ENCODE measurements around the gene AK5. TPM values are rescaled to one million over a fixed set of nuclear protein-coding genes. Genes with fewer than 3 reads are reported as not detected.

Gene AK5
- total RNA-seq, 1 donor from 2014 or later: not detected

DNA sequence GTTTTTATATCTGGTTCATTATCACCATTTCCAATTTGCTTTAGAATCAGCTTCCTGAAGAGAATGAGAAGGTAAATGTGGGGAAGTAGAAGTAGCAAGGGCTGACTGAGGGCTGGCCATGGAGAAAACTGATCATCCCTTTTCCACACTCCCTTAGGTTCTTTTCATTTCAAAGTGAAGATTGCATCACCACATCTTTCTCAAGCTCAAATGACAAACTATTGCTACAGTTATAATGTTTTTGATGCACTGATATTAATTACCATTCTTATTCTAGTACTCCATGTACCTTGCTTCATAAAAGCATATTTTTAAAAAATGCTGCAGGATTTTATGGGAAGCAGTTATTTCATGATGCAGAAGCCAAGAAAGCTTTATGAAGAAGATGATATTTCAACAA is 7.9 kb upstream of the AK5 start:
- no peak for DNase-seq (ENCODE audit: low spot score)
- Mint-ChIP-seq H3K36me3 (ENCODE audit: low read depth) (no peaks in the 10 kb centered on the region), H3K9me3 (no peaks in the 10 kb centered on the region), H3K4me1 (ENCODE audit: low read depth) (no peaks in the 10 kb centered on the region), H3K27me3 (ENCODE audit: insufficient read depth) (no peaks in the 10 kb centered on the region), H3K4me3 (no peak overlapping the region), H3K27ac (no peak overlapping the region)
- intact Hi-C loops (cut with micrococcal nuclease): no loop called here

DNA sequence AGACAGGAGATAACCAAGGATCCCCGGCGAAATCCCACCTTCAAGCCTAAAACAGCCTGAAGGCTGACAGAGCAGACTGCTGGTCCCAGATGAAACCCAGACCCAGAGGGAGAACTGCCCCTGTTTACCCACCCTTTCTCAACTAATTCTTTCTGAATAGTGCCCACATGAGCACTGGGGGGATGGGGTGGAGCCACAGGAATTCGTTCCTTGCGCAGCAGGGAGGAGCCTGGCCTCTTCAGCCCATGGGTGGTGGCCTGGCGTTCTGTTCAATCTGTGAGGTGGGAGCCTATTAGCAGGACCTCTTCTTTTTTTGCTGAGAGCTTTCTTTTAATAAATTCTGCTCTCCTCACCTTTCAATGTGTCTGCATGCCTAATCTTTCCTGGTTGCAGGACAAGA is 6.6 kb upstream of the AK5 start:
- no peak for DNase-seq (ENCODE audit: low spot score)
- peaks cover 5% of the 10 kb centered on the region for H3K4me1 Mint-ChIP-seq (ENCODE audit: low read depth)
- no peaks in the 10 kb centered on the region for H3K9me3 Mint-ChIP-seq
- H3K4me3 Mint-ChIP-seq: no peak overlapping the region
- intact Hi-C loops (cut with micrococcal nuclease): no loop called here
- no peaks in the 10 kb centered on the region for H3K36me3 Mint-ChIP-seq (ENCODE audit: low read depth)
- no peaks in the 10 kb centered on the region for H3K27me3 Mint-ChIP-seq (ENCODE audit: insufficient read depth)
- no peak overlapping the region for H3K27ac Mint-ChIP-seq

DNA sequence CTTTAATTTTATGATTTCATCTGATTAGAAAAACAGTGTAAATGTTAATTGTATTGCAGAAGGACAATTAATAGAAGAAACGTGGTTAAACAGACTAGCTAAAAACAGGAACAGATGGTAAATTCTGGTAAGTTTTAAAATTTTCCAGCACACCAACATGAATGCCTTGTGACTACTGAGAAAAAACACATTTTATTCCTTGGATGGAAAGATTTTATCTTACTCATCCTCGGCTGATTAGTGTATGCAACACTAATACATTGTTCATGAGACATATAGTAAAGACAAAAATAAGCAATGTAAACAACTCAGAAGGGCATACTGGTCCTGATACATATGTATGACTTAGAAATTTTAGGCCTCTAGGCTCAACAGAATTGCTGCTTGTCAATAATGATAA is 4.9 kb upstream of the AK5 start:
- intact Hi-C loops (cut with micrococcal nuclease): no loop called here
- no peak overlapping the region for H3K27ac Mint-ChIP-seq
- H3K4me1 Mint-ChIP-seq (ENCODE audit: low read depth): peaks cover 17% of the 10 kb centered on the region
- DNase-seq (ENCODE audit: low spot score): no peak
- no peaks in the 10 kb centered on the region for H3K9me3 Mint-ChIP-seq
- H3K27me3 Mint-ChIP-seq (ENCODE audit: insufficient read depth): peaks cover 10% of the 10 kb centered on the region
- no peaks in the 10 kb centered on the region for H3K36me3 Mint-ChIP-seq (ENCODE audit: low read depth)
- H3K4me3 Mint-ChIP-seq: no peak overlapping the region

DNA sequence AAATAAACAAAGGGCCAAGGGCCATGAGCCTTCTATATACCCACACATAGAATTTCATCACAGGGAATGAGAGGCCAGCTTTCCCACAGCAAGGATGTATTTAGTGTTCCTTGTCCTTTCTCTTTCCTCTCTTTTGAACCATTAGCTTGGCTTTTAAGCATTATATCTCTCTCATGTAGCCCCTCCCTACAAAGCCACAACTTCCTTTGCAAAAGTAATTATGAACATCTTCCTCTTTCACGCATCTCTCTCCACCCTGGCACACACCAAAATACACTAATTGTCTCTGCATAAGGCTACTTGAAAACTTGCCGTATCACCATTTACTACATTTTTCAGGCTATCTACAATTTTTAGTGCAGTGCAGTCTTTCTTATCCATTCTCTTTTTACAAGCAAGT is 1.9 kb upstream of the AK5 start:
- intact Hi-C loops (cut with micrococcal nuclease): no loop called here
- H3K4me1 Mint-ChIP-seq (ENCODE audit: low read depth): peaks cover 28% of the 10 kb centered on the region

DNA sequence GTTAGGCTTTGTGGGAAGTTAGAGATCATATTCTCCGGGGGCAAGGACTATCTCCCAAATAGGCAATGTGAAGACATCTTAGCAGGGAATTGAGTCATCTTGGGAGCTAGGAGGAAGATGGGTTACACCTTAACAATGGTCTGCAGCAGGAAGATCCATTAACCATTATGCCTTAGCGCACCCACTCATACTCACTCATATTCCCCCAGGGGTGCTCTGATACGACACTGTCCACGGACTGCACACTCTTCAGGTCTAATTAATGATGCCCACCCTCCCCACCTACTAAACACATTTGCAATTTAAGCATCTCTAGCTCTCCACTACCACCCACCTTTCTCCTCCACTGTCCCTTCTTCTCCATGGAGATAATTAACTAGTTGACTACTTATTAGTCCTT is 857 bp upstream of the AK5 start:
- Mint-ChIP-seq H3K9me3 (no peaks in the 10 kb centered on the region), H3K27me3 (ENCODE audit: insufficient read depth) (peaks cover 20% of the 10 kb centered on the region), H3K4me1 (ENCODE audit: low read depth) (peaks cover 28% of the 10 kb centered on the region), H3K27ac (no peak overlapping the region), H3K4me3 (peak overlapping the region; percentile 63), H3K36me3 (ENCODE audit: low read depth) (no peaks in the 10 kb centered on the region)
- intact Hi-C loops (cut with micrococcal nuclease): no loop called here
- no peak for DNase-seq (ENCODE audit: low spot score)

More for the DNA sequence above, 1.9 kb upstream of the AK5 start:
- no peak overlapping the region for H3K27ac Mint-ChIP-seq
- no peak for DNase-seq (ENCODE audit: low spot score)
- H3K36me3 Mint-ChIP-seq (ENCODE audit: low read depth): no peaks in the 10 kb centered on the region
- no peak overlapping the region for H3K4me3 Mint-ChIP-seq
- H3K27me3 Mint-ChIP-seq (ENCODE audit: insufficient read depth): peaks cover 20% of the 10 kb centered on the region
- no peaks in the 10 kb centered on the region for H3K9me3 Mint-ChIP-seq

DNA sequence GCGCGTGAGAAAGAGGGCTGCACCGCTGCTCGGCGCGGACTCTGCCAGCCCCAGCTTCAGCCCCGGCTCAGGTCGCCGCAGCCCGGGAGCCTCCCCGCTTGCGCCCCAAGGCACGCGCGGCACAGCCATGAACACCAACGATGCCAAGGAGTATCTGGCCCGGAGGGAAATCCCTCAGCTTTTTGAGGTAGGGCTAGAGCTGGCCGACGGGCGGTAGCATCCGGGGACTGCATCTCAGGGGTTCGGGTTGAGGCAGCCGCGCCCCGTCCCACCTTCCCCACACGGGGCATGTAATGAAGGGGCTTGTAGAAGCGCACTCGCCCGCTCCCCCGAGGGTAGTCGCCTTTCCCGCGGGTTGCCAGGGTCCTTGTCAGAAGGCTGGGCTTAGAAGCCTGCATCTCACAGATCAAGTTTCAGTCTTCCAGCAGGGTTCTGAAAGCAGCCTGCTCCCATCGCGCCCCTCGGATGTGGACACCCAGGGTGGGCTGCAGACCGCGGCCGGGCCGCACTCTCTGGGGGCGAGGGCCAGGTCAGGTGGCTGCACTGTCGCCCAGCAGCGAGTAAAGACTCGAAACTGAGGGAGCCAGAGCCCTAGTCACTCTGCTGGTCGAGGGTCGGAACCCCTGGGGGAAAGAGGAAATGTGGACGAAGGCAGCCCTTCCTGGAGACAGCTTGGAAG is 507 bp downstream of the AK5 start:
- Mint-ChIP-seq H3K27ac (no peak overlapping the region), H3K36me3 (ENCODE audit: low read depth) (no peaks in the 10 kb centered on the region), H3K4me1 (ENCODE audit: low read depth) (peaks cover 28% of the 10 kb centered on the region), H3K4me3 (peak overlapping the region; percentile 59), H3K27me3 (ENCODE audit: insufficient read depth) (peaks cover 20% of the 10 kb centered on the region), H3K9me3 (no peaks in the 10 kb centered on the region)
- intact Hi-C loops (cut with micrococcal nuclease): loop anchor here (2.0 kb wide), 1 partner anchor 64 kb away; the partner anchor contains the start of gene PIGK
- peak; percentile 11 for DNase-seq (ENCODE audit: low spot score)

DNA sequence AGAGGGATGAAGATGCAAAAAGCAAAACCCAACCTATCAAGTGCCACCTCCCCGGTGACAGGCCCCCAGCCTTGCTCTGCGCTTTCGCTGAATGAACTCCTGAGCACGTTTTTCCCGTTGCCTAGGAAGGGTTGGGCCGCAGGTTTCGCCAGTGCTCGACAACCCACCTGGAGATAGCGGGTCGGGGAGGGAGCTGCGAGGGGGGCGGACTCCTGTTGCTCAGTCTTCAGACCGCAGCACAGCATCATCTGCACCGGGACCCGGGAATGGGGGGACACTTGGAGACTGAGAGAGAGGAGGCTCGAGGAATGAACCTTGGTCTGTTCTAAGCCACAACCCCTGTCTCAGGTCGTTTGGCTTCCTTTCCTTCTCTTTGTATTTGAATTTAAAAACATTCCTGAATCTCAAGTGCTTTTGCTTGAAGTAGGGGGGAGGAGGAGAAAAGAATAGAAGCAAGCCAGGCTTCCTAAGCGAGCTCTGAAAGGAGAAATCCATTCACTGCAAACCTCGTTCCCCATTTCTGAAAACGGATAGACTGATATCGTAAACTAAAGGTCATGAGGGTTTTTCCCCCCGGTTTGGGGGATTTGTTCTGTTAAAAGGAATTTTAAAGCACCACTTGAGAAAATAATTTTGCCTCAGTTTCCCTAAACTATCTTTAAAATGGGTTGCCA is 1.2 kb downstream of the AK5 start:
- intact Hi-C loops (cut with micrococcal nuclease): loop anchor here (2.0 kb wide), 1 partner anchor 64 kb away; the partner anchor contains the start of gene PIGK
- H3K27me3 Mint-ChIP-seq (ENCODE audit: insufficient read depth): peaks cover 20% of the 10 kb centered on the region
- no peak overlapping the region for H3K27ac Mint-ChIP-seq

DNA sequence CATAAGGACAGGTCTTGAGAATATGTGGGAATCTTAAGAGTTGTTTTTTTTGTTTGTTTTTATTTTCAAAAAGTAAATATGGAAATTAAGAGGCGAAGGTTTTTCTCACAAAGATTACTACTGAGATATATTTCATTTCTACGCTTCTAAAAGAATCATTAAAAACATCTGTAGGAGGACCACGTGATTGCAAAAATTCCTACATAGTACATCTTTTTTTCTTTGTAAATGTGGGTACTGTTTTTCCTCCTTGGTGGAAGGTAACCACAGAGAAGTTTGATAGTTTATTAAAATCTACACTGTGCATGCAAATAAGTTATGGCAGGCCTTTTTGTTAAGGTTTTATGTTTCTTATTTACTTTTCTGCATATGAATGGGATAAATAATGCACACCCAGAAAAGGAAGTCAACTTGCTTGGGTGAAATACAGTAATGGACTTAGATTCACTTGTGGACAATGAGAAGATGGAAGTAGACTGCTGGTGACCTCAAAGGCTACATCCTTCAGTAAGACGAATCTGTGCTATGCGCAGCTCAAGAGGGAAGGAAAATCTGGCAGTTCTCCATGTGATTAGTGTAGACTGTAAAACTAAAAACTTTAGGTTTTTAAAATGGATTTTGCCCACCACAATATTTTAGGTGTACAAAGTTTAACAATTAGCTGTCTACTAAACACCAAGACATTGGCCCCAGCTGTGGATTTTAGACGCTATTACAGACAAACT is 2.0 kb downstream of the AK5 start:
- H3K27me3 Mint-ChIP-seq (ENCODE audit: insufficient read depth): peaks cover 20% of the 10 kb centered on the region
- H3K27ac Mint-ChIP-seq: no peak overlapping the region
- no peaks in the 10 kb centered on the region for H3K36me3 Mint-ChIP-seq (ENCODE audit: low read depth)
- H3K4me3 Mint-ChIP-seq: no peak overlapping the region
- no peak for DNase-seq (ENCODE audit: low spot score)
- H3K4me1 Mint-ChIP-seq (ENCODE audit: low read depth): peaks cover 28% of the 10 kb centered on the region
- no peaks in the 10 kb centered on the region for H3K9me3 Mint-ChIP-seq
- intact Hi-C loops (cut with micrococcal nuclease): loop anchor here (2.0 kb wide), 1 partner anchor 65 kb away; the partner anchor contains the start of gene PIGK

More for the DNA sequence above, 1.2 kb downstream of the AK5 start:
- H3K36me3 Mint-ChIP-seq (ENCODE audit: low read depth): no peaks in the 10 kb centered on the region
- no peaks in the 10 kb centered on the region for H3K9me3 Mint-ChIP-seq
- H3K4me3 Mint-ChIP-seq: peak overlapping the region; percentile 59
- H3K4me1 Mint-ChIP-seq (ENCODE audit: low read depth): peaks cover 28% of the 10 kb centered on the region
- no peak for DNase-seq (ENCODE audit: low spot score)

DNA sequence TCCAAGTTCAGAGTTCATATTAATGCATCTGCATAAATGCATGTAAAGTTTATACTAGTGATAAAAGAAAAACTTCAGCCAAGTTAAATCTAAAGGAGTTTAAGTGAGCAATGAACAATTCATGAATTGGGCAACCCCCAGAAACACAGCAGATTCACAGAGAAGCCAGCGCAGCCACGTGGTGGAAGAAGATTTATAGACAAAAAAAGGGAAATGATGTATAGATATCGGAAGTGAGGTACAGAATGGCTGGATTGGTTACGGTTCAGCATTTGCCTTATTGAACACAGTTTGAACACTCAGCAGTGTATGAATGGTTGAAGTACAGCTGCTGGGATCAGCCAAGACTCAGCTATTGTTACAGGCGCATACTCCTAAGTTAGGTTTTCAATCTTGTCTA is 5.7 kb downstream of the AK5 start:
- H3K4me1 Mint-ChIP-seq (ENCODE audit: low read depth): peaks cover 11% of the 10 kb centered on the region
- H3K27ac Mint-ChIP-seq: no peak overlapping the region
- no peak for DNase-seq (ENCODE audit: low spot score)
- no peaks in the 10 kb centered on the region for H3K9me3 Mint-ChIP-seq
- no peak overlapping the region for H3K4me3 Mint-ChIP-seq
- H3K27me3 Mint-ChIP-seq (ENCODE audit: insufficient read depth): peaks cover 10% of the 10 kb centered on the region
- H3K36me3 Mint-ChIP-seq (ENCODE audit: low read depth): no peaks in the 10 kb centered on the region
- intact Hi-C loops (cut with micrococcal nuclease): no loop called here

DNA sequence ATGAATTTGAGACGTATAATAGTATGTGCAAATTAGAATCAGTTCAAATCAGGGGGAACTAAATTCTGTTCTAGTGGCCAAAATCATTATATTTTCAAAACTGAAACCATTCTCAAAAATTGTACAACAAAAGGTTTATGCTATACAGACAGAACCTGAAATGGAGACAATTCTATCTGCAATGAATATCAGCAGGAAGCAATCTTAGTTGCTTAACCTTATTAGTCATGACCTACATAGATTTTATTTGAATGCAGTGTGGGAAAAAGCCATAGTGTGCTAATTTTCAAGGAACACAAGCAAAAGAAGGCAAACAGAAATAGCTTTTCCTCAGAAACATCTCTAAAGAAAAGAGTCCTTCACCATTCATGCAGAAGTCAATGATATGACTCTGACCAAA is 6.5 kb downstream of the AK5 start:
- no peaks in the 10 kb centered on the region for H3K36me3 Mint-ChIP-seq (ENCODE audit: low read depth)
- H3K9me3 Mint-ChIP-seq: no peaks in the 10 kb centered on the region
- H3K4me3 Mint-ChIP-seq: no peak overlapping the region
- H3K27ac Mint-ChIP-seq: no peak overlapping the region
- DNase-seq (ENCODE audit: low spot score): no peak
- H3K27me3 Mint-ChIP-seq (ENCODE audit: insufficient read depth): peaks cover 3% of the 10 kb centered on the region
- intact Hi-C loops (cut with micrococcal nuclease): no loop called here
- peaks cover 3% of the 10 kb centered on the region for H3K4me1 Mint-ChIP-seq (ENCODE audit: low read depth)

DNA sequence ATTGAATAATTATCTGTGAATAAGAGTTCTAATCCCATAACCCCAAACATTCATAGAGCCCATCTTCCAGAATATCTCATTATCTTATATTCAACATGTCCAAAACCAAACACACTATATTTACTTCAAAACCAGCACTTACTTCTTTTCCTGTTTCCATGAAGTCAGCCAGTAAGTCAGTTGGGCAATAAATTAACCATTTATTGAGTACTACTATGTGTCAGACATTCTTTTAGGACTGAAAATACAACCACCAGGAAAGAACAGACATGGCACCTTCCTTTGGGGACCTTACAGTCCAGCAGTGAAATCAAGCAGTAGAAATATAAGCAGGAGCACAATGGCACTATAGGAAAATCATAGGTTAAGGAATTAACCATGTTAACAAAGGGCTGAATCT is 8.8 kb downstream of the AK5 start:
- Mint-ChIP-seq H3K4me3 (no peak overlapping the region), H3K4me1 (ENCODE audit: low read depth) (no peaks in the 10 kb centered on the region)
- DNase-seq (ENCODE audit: low spot score): no peak

DNA sequence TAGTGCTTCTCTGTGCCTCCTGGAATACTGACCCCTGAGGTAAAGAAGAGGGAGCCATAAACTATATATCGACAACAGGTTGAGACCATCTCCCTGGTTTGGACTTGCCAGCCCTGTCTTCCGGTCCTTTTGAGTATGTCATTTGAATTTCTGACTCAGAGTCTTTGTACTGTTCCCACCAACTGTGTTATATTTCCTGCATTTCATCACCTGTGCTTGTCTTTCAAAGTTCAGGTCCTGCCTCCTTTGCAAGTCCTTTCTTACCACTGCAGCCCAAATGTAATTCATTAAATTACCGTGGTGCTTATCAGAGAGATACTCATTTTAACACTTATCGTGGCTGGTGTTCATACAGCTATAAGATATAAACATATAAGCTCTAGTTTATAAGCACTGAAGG is 10.7 kb downstream of the AK5 start:
- DNase-seq (ENCODE audit: low spot score): no peak
- Mint-ChIP-seq H3K4me1 (ENCODE audit: low read depth) (no peaks in the 10 kb centered on the region), H3K27me3 (ENCODE audit: insufficient read depth) (peaks cover 2% of the 10 kb centered on the region), H3K36me3 (ENCODE audit: low read depth) (no peaks in the 10 kb centered on the region), H3K9me3 (no peaks in the 10 kb centered on the region), H3K4me3 (no peak overlapping the region), H3K27ac (no peak overlapping the region)
- intact Hi-C loops (cut with micrococcal nuclease): no loop called here

More for the DNA sequence above, 8.8 kb downstream of the AK5 start:
- H3K9me3 Mint-ChIP-seq: no peaks in the 10 kb centered on the region
- H3K27ac Mint-ChIP-seq: no peak overlapping the region
- no peaks in the 10 kb centered on the region for H3K36me3 Mint-ChIP-seq (ENCODE audit: low read depth)
- peaks cover 2% of the 10 kb centered on the region for H3K27me3 Mint-ChIP-seq (ENCODE audit: insufficient read depth)
- intact Hi-C loops (cut with micrococcal nuclease): no loop called here

DNA sequence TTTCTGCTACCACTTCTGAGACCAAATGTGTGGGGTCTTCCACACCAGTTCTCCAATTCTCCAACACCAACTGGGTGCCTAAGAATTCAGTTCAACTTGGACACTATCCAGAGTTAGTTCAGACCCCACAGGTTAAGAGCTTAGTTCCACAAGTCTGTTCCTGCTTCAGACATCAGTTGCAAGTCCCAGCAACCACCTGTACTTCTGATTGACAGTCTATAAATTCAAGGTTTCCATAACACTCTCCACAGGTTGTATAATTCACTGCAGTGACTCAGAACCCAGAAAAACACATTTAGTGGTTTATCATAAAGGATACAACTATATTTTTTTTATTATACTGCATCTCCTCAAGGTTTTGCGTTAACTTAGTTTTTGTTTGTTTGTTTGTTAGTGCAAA is 18.7 kb downstream of the AK5 start:
- Mint-ChIP-seq H3K27me3 (ENCODE audit: insufficient read depth) (no peaks in the 10 kb centered on the region), H3K4me3 (no peak overlapping the region), H3K4me1 (ENCODE audit: low read depth) (no peaks in the 10 kb centered on the region), H3K9me3 (no peaks in the 10 kb centered on the region), H3K27ac (no peak overlapping the region), H3K36me3 (ENCODE audit: low read depth) (no peaks in the 10 kb centered on the region)
- intact Hi-C loops (cut with micrococcal nuclease): no loop called here
- no peak for DNase-seq (ENCODE audit: low spot score)
